ENCODE results near the gene MUSTN1. TPM values are rescaled to one million over a fixed set of nuclear protein-coding genes. Genes with fewer than 3 reads are reported as not detected.

The MUSTN1 gene
- total and polyA plus RNA-seq, 2 experiments from 2014 or later, result not detected

DNA sequence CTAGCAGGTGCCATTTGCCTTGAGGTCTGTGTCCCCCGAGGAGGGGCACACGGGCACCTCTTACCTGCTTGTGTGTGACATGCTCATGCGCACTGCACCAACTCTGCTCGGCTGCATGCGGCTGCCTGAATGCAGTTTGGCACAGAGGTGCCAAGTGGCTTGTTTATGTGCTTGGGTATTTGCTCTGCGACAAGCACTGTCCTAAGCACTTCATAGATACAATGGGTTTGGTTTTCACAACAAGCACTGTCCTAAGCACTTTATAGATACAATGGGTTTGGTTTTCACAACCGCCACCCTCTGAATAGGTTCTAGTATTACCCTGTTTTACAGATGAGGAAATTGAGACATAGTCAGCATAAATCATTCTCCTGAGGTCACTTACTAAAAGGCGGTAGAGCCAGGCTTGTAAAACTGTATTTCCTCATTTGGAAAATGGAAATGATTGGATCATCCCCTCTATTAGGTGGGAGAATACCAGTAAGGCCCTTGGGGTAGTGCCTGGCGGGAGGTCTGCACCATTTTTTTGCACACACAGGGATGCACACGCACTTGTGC is 4.8 kb downstream of the MUSTN1 start:
- TF ChIP-seq EZH2 (IDR thresholded peaks at IDR 0.05; ENCODE audit: insufficient read depth, poor library complexity, severe bottlenecking) (no peak), EZH2phosphoT487 (IDR thresholded peaks at IDR 0.05; ENCODE audit: insufficient read depth, low read depth) (no peak)
- 85 to 89% methylated on average over 10 of the region's 10 CpGs for WGBS, 2 experiments (ENCODE audit: low coverage in 1 of 2, low lambda C conversion rate in 2 of 2, missing lambda C conversion rate in 2 of 2)
- Histone ChIP-seq H3K79me2 (ENCODE audit: insufficient read depth) (no peaks in the 10 kb centered on the region), H3K9ac (no peak overlapping the region), H3K36me3 (ENCODE audit: low read depth) (no peaks in the 10 kb centered on the region), H3K9me2 (ENCODE audit: insufficient read depth) (no peaks in the 10 kb centered on the region), H3K9me3 (ENCODE audit: low read depth) (no peaks in the 10 kb centered on the region), H3F3A (ENCODE audit: insufficient read depth) (no peaks in the 10 kb centered on the region), H3K4me1 (ENCODE audit: insufficient read depth) (peaks cover 8% of the 10 kb centered on the region), H2AFZ (no peak overlapping the region), H3K4me2 (ENCODE audit: unreplicated experiment) (no peak overlapping the region), H3K27ac (no peak overlapping the region), H4K20me1 (ENCODE audit: insufficient read depth) (no peaks in the 10 kb centered on the region), H3K4me3 (no peak overlapping the region), H3K27me3 (replicated peaks; ENCODE audit: insufficient read depth) (no peaks in the 10 kb centered on the region)
- in situ Hi-C loops (cut with MboI), result no loop called here
- DNase-seq, result no peak

GRCh38 chr3:52829482-52829881 is 5.3 kb downstream of the MUSTN1 start:
- no peak for DNase-seq
- H3K27ac ChIP-seq, result no peak overlapping the region
- TF ChIP-seq EZH2 (IDR thresholded peaks at IDR 0.05; ENCODE audit: insufficient read depth, poor library complexity, severe bottlenecking), result no peak
- no peak for TF ChIP-seq EZH2phosphoT487 (IDR thresholded peaks at IDR 0.05; ENCODE audit: insufficient read depth, low read depth)
- H3K9me3 ChIP-seq (ENCODE audit: low read depth), result no peaks in the 10 kb centered on the region
- H3K4me3 ChIP-seq, result no peak overlapping the region
- H2AFZ ChIP-seq, result no peak overlapping the region
- no peaks in the 10 kb centered on the region for H4K20me1 ChIP-seq (ENCODE audit: insufficient read depth)
- in situ Hi-C loops (cut with MboI), result no loop called here
- no peak overlapping the region for H3K4me2 ChIP-seq (ENCODE audit: unreplicated experiment)
- no peaks in the 10 kb centered on the region for H3K36me3 ChIP-seq (ENCODE audit: low read depth)
- no peaks in the 10 kb centered on the region for H3K27me3 ChIP-seq (replicated peaks; ENCODE audit: insufficient read depth)
- no peaks in the 10 kb centered on the region for H3K79me2 ChIP-seq (ENCODE audit: insufficient read depth)
- no peaks in the 10 kb centered on the region for H3F3A ChIP-seq (ENCODE audit: insufficient read depth)
- no peaks in the 10 kb centered on the region for H3K9me2 ChIP-seq (ENCODE audit: insufficient read depth)
- WGBS, 2 experiments (ENCODE audit: low coverage in 1 of 2, low lambda C conversion rate in 2 of 2, missing lambda C conversion rate in 2 of 2), result 69 to 79% methylated on average over 3 of the region's 3 CpGs
- peaks cover 8% of the 10 kb centered on the region for H3K4me1 ChIP-seq (ENCODE audit: insufficient read depth)
- no peak overlapping the region for H3K9ac ChIP-seq

- WGBS, 2 experiments (ENCODE audit: low coverage in 1 of 2, low lambda C conversion rate in 2 of 2, missing lambda C conversion rate in 2 of 2), result 67 to 71% methylated on average over 10 of the region's 10 CpGs
- no peaks in the 10 kb centered on the region for H3K36me3 ChIP-seq (ENCODE audit: low read depth)
These were observed 6.9 kb downstream of the MUSTN1 start for GRCh38 chr3:52827866-52828376.

DNA sequence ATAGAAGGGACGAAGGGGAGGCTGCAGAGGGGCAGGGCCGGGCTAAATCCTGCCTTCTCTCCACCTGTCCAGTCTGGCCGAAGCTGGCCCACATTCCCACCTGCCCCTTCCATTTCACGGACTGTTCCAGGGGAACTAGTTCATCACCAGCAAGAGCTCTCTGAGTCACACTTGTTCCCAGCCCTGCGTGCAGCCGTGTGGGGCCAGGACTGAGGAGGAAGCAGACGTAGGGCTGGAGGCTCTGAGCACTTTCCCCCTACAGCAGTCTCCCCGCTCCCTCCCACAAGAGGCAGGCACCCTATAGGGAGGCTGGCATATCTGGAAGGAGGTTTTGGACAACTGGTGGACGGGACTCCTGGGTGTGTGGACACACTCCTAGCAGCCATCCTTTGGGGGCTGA is 7.4 kb downstream of the MUSTN1 start:
- Histone ChIP-seq H2AFZ (no peak overlapping the region), H4K20me1 (ENCODE audit: insufficient read depth) (no peaks in the 10 kb centered on the region), H3K9me3 (ENCODE audit: low read depth) (no peaks in the 10 kb centered on the region), H3K4me1 (ENCODE audit: insufficient read depth) (peaks cover 8% of the 10 kb centered on the region), H3K79me2 (ENCODE audit: insufficient read depth) (no peaks in the 10 kb centered on the region), H3K27ac (no peak overlapping the region), H3K9me2 (ENCODE audit: insufficient read depth) (no peaks in the 10 kb centered on the region), H3K27me3 (replicated peaks; ENCODE audit: insufficient read depth) (no peaks in the 10 kb centered on the region), H3K36me3 (ENCODE audit: low read depth) (no peaks in the 10 kb centered on the region), H3K9ac (no peak overlapping the region), H3K4me2 (ENCODE audit: unreplicated experiment) (no peak overlapping the region), H3F3A (ENCODE audit: insufficient read depth) (no peaks in the 10 kb centered on the region), H3K4me3 (no peak overlapping the region)
- peak; percentile 49 for DNase-seq
- 50 to 59% methylated on average over 9 of the region's 9 CpGs for WGBS, 2 experiments (ENCODE audit: low coverage in 1 of 2, low lambda C conversion rate in 2 of 2, missing lambda C conversion rate in 2 of 2)
- no peak for TF ChIP-seq EZH2 (IDR thresholded peaks at IDR 0.05; ENCODE audit: insufficient read depth, poor library complexity, severe bottlenecking)
- TF ChIP-seq EZH2phosphoT487 (IDR thresholded peaks at IDR 0.05; ENCODE audit: insufficient read depth, low read depth), result no peak
- in situ Hi-C loops (cut with MboI), result no loop called here

More at GRCh38 chr3:52827866-52828376, 6.9 kb downstream of the MUSTN1 start:
- no peaks in the 10 kb centered on the region for H4K20me1 ChIP-seq (ENCODE audit: insufficient read depth)
- no peaks in the 10 kb centered on the region for H3K9me3 ChIP-seq (ENCODE audit: low read depth)
- H3K4me2 ChIP-seq (ENCODE audit: unreplicated experiment), result no peak overlapping the region
- H3K4me3 ChIP-seq, result no peak overlapping the region
- no peak overlapping the region for H3K9ac ChIP-seq
- in situ Hi-C loops (cut with MboI), result no loop called here
- H2AFZ ChIP-seq, result no peak overlapping the region
- H3K4me1 ChIP-seq (ENCODE audit: insufficient read depth), result peaks cover 8% of the 10 kb centered on the region
- TF ChIP-seq EZH2 (IDR thresholded peaks at IDR 0.05; ENCODE audit: insufficient read depth, poor library complexity, severe bottlenecking) (no peak), EZH2phosphoT487 (IDR thresholded peaks at IDR 0.05; ENCODE audit: insufficient read depth, low read depth) (no peak)
- DNase-seq, result no peak
- H3K9me2 ChIP-seq (ENCODE audit: insufficient read depth), result no peaks in the 10 kb centered on the region
- no peaks in the 10 kb centered on the region for H3K27me3 ChIP-seq (replicated peaks; ENCODE audit: insufficient read depth)
- no peaks in the 10 kb centered on the region for H3K79me2 ChIP-seq (ENCODE audit: insufficient read depth)
- no peak overlapping the region for H3K27ac ChIP-seq
- H3F3A ChIP-seq (ENCODE audit: insufficient read depth), result no peaks in the 10 kb centered on the region
